Esophagus muscularis mucosa (tissue), 4 donors: ENCODE data around the gene OR56A4. TPM values are rescaled to one million over a fixed set of nuclear protein-coding genes. Genes with fewer than 3 reads are reported as not detected.

ENCODE experiments used
- DNase-seq: peaks from one replicate; pipeline ENCODE4 v3.0.0-alpha.2; 2017; ENCODE audit errors: extremely low spot score
- H3K27ac ChIP-seq, 4 donors: fragments of 200-600 bp; sonication (generic); replicated peaks in 1 of 4; 1 replicate in 3 of 4; 2 replicates in 1 of 4; pipeline ENCODE4 v1.5.1; 2016 to 2019; ENCODE audit warnings: mild to moderate bottlenecking in 1 of 4
- H3K27me3 ChIP-seq, 4 donors: fragments of 200-600 bp; sonication (generic); one replicate each; pipeline versions ENCODE4 v1.5.1 to v1.6.0; 2016 to 2019
- H3K36me3 ChIP-seq, 4 donors: fragments of 200-600 bp; sonication (generic); one replicate each; pipeline ENCODE4 v1.5.1; 2016 to 2019
- H3K4me1 ChIP-seq, 4 donors: fragments of 200-600 bp; sonication (generic); one replicate each; pipeline ENCODE4 v1.5.1; 2016 to 2019
- H3K4me3 ChIP-seq, 4 donors: fragments of 200-600 bp; sonication (generic); 1 replicate in 2 of 4; 2 replicates in 2 of 4; pipeline ENCODE4 v1.5.1; 2016 to 2019; ENCODE audit warnings: mild to moderate bottlenecking in 4 of 4, moderate library complexity in 1 of 4
- H3K9me3 ChIP-seq, 4 donors: fragments of 200-600 bp; sonication (generic); 1 replicate in 3 of 4; 2 replicates in 1 of 4; pipeline ENCODE4 v1.5.1; 2016 to 2019
- CTCF ChIP-seq, 3 experiments: fragments of 200-600 bp in 2 of 3; fragments of 450-650 bp in 1 of 3; sonication (generic) in 2 of 3; IDR thresholded peaks; one replicate each; pipeline ENCODE4 v1.5.1; 2017 to 2019; ENCODE audit warnings: antibody characterized with exemption in 3 of 3, mild to moderate bottlenecking in 2 of 3, moderate library complexity in 1 of 3
- EP300 ChIP-seq: sonication (generic); formaldehyde crosslinking; IDR thresholded peaks from one replicate; pipeline ENCODE4 v1.6.1; 2017; ENCODE audit warnings: antibody characterized with exemption
- POLR2A ChIP-seq: fragments of 450-650 bp; IDR thresholded peaks from one replicate; pipeline ENCODE4 v1.6.1; 2017; ENCODE audit warnings: antibody characterized with exemption, moderate library complexity, mild to moderate bottlenecking, low read depth
- POLR2AphosphoS5 ChIP-seq, 2 donors: sonication (generic); formaldehyde crosslinking; IDR thresholded peaks; one replicate each; pipeline ENCODE4 v1.6.1; 2017; ENCODE audit warnings: antibody characterized with exemption in 2 of 2
- WGBS: methylation state at CpG from one replicate; pipeline ENCODE4 v1.1.5; 2018; 5-methylcytosine and 5-hydroxymethylcytosine counted together
- intact Hi-C: fragments of 100-400 bp; cut with DNase I; formaldehyde crosslinking; loops from one replicate; pipeline ENCODE4 v1.15.1; 2023
- total RNA-seq, 4 donors: library from RNA; depleted of rRNA; stranded (reverse); fragments of >200 nt; gene quantifications; one replicate each; pipeline versions ENCODE4 v1.1.0 to v1.2.1, GENCODE V29; 2016

The OR56A4 gene
- total RNA-seq, 4 donors from 2014 or later: not detected

- Histone ChIP-seq H3K36me3 (no peaks in the 10 kb centered on the region), H3K9me3 (peaks cover 0 to 9% (median 6%) of the 10 kb centered on the region in 4 donors), H3K4me3 (no peak overlapping the region), H3K4me1 (no peaks in the 10 kb centered on the region), H3K27me3 (peaks cover 0 to 23% (median 0%) of the 10 kb centered on the region in 4 donors), H3K27ac (no peak overlapping the region)
- TF ChIP-seq EP300: no peak
- TF ChIP-seq POLR2A: no peak
- no peak for TF ChIP-seq CTCF (IDR thresholded peaks at IDR 0.05)
- TF ChIP-seq POLR2AphosphoS5 (IDR thresholded peaks at IDR 0.05): no peak
- 88% methylated on average over 4 of the region's 4 CpGs for WGBS
- no peak for DNase-seq
- intact Hi-C loops: no loop called here
Measured at GRCh38 chr11:6012035-6012668, 5.4 kb upstream of the OR56A4 start.

- intact Hi-C loops: no loop called here
- no peak for DNase-seq
- TF ChIP-seq POLR2A: no peak
- no peak for TF ChIP-seq POLR2AphosphoS5 (IDR thresholded peaks at IDR 0.05)
- TF ChIP-seq CTCF (IDR thresholded peaks at IDR 0.05): no peak
- TF ChIP-seq EP300: no peak
Measured at GRCh38 chr11:6006395-6006794, 351 bp downstream of the OR56A4 start.

GRCh38 chr11:6002202-6002699, 4.5 kb downstream of the OR56A4 start:
- Histone ChIP-seq H3K4me1 (no peaks in the 10 kb centered on the region), H3K27me3 (no peaks in the 10 kb centered on the region), H3K4me3 (no peak overlapping the region), H3K36me3 (no peaks in the 10 kb centered on the region), H3K27ac (no peak overlapping the region), H3K9me3 (no peaks in the 10 kb centered on the region)
- WGBS: 78% methylated on average over 7 of the region's 7 CpGs
- no peak for DNase-seq
- intact Hi-C loops: no loop called here
- TF ChIP-seq EP300 (no peak), POLR2AphosphoS5 (IDR thresholded peaks at IDR 0.05) (no peak), CTCF (IDR thresholded peaks at IDR 0.05) (no peak)

More at GRCh38 chr11:6006395-6006794, 351 bp downstream of the OR56A4 start:
- Histone ChIP-seq H3K27ac (no peak overlapping the region), H3K4me3 (no peak overlapping the region), H3K36me3 (no peaks in the 10 kb centered on the region), H3K27me3 (peaks cover 0 to under 1% (median 0%) of the 10 kb centered on the region in 4 donors), H3K9me3 (no peaks in the 10 kb centered on the region), H3K4me1 (no peaks in the 10 kb centered on the region)

GRCh38 chr11:5994791-5995190, 12.0 kb downstream of the OR56A4 start:
- Histone ChIP-seq H3K9me3 (no peaks in the 10 kb centered on the region), H3K27me3 (no peaks in the 10 kb centered on the region), H3K36me3 (no peaks in the 10 kb centered on the region), H3K4me3 (no peak overlapping the region), H3K27ac (no peak overlapping the region), H3K4me1 (no peaks in the 10 kb centered on the region)
- DNase-seq: no peak
- WGBS: 92% methylated on average over 9 of the region's 14 CpGs
- TF ChIP-seq EP300: no peak
- no peak for TF ChIP-seq POLR2AphosphoS5 (IDR thresholded peaks at IDR 0.05)
- TF ChIP-seq CTCF (IDR thresholded peaks at IDR 0.05): no peak
- no peak for TF ChIP-seq POLR2A
- intact Hi-C loops: no loop called here
